ENCODE data around the gene AKAP13. TPM values are rescaled to one million over a fixed set of nuclear protein-coding genes. Genes with fewer than 3 reads are reported as not detected.

The AKAP13 gene
- total RNA-seq, 2 donors from 2014 or later: 87.3 to 106 TPM

DNA sequence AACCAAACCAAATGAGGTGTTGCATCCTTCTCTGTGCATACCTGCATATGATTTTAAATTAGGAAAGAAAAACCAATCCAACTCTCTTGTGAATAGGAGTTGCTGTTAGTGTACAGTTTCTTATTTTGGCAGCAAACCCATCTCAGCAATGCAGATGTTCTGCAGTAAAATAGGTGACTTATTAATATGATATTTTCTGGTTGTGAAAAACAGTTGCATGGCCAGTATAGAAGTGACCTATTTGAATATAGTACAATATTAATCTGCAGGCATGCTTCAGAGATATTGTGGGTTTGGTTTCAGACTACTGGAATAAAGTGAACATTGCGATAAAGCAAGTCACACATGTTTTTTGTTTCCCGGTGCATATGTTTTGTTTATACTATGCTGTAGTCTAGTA, 42.2 kb downstream of the AKAP13 start:
- H3K36me3 ChIP-seq: no peaks in the 10 kb centered on the region
- no peaks in the 10 kb centered on the region for H3K9me3 ChIP-seq
- no peak overlapping the region for H3K4me3 ChIP-seq
- TF ChIP-seq, protein P1, sequence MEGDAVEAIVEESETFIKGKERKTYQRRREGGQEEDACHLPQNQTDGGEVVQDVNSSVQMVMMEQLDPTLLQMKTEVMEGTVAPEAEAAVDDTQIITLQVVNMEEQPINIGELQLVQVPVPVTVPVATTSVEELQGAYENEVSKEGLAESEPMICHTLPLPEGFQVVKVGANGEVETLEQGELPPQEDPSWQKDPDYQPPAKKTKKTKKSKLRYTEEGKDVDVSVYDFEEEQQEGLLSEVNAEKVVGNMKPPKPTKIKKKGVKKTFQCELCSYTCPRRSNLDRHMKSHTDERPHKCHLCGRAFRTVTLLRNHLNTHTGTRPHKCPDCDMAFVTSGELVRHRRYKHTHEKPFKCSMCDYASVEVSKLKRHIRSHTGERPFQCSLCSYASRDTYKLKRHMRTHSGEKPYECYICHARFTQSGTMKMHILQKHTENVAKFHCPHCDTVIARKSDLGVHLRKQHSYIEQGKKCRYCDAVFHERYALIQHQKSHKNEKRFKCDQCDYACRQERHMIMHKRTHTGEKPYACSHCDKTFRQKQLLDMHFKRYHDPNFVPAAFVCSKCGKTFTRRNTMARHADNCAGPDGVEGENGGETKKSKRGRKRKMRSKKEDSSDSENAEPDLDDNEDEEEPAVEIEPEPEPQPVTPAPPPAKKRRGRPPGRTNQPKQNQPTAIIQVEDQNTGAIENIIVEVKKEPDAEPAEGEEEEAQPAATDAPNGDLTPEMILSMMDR (IDR thresholded peaks at IDR 0.05): no peak
- peaks cover 5% of the 10 kb centered on the region for H3K4me1 ChIP-seq
- H3K27ac ChIP-seq: no peak overlapping the region
- intact Hi-C loops (cut with DNase I): no loop called here
- no peak overlapping the region for H3K9ac ChIP-seq (ENCODE audit: low read depth in 2 of 2, low read length in 2 of 2)
- no peak for DNase-seq
- H3K27me3 ChIP-seq: no peaks in the 10 kb centered on the region

DNA sequence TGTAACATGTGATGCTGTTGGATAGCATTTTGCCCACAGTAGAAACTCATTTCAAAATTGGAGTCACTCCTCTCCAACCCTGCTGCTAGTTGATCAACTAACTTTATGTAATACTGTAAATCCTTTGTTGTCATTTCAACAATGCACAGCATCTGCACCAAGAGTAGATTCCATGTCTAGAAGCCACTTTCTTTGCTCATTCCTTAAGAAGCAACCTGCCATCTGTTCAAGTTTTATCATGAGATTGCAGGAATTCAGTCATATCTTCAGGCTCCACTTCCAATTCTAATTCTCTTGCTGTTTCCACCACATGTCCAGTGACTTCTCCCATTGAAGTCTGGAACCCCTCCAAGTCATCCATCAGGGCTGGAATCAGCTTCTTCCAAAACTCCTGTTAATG, 42.9 kb downstream of the AKAP13 start:
- Histone ChIP-seq H3K36me3 (no peaks in the 10 kb centered on the region), H3K4me1 (peaks cover 5% of the 10 kb centered on the region), H3K4me3 (no peak overlapping the region), H3K27me3 (no peaks in the 10 kb centered on the region), H3K27ac (no peak overlapping the region), H3K9ac (ENCODE audit: low read depth in 2 of 2, low read length in 2 of 2) (no peak overlapping the region), H3K9me3 (no peaks in the 10 kb centered on the region)
- intact Hi-C loops (cut with DNase I): no loop called here
- no peak for DNase-seq
- TF ChIP-seq, protein P1 (IDR thresholded peaks at IDR 0.05): no peak

DNA sequence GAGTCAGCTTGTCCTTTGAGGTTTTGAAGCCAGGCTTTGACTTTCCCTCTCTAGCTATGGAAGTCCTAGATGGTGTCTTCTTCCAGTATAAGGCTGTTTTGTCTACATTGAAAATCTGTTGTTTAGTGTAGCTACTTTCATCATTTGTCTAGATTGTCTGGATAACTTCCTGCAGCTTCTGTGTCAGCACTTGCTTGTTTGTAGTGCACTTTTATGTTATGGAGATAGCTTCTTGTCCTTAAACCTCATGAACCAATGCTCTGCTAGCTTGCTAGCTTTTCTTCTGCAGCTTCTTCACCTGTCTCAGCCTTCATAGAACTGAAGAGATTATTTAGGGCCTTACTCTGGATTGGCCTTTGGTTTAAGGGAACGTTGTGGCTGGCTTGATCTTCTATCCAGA, 43.8 kb downstream of the AKAP13 start:
- H3K4me3 ChIP-seq: no peak overlapping the region
- H3K27ac ChIP-seq: no peak overlapping the region
- no peaks in the 10 kb centered on the region for H3K36me3 ChIP-seq
- intact Hi-C loops (cut with DNase I): no loop called here
- peaks cover 5% of the 10 kb centered on the region for H3K4me1 ChIP-seq
- no peaks in the 10 kb centered on the region for H3K9me3 ChIP-seq
- no peak overlapping the region for H3K9ac ChIP-seq (ENCODE audit: low read depth in 2 of 2, low read length in 2 of 2)
- TF ChIP-seq, protein P1 (IDR thresholded peaks at IDR 0.05): no peak
- DNase-seq: no peak
- no peaks in the 10 kb centered on the region for H3K27me3 ChIP-seq

DNA sequence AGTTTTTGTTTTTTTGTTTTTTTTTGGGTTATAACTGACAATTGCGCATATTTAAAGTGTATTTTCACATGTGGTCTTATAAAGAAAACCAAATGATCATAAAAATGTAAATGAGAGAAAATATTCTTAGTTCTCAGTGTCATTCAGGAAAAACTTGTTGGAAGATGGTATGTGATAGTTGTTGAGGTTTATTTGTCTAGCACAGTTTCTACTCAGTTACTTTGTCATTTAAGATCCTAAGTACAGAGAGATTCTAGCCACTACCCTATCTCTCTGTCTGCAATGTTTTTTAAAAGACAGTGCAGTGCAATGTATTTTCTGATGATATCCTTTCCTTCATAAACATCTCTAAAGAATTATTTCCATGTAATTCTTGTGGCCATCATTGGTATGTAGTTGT, 46.1 kb downstream of the AKAP13 start:
- Histone ChIP-seq H3K9me3 (no peaks in the 10 kb centered on the region), H3K27ac (peak overlapping the region; percentile 54), H3K4me1 (peaks cover 4% of the 10 kb centered on the region), H3K36me3 (no peaks in the 10 kb centered on the region), H3K27me3 (no peaks in the 10 kb centered on the region), H3K4me3 (no peak overlapping the region), H3K9ac (ENCODE audit: low read depth in 2 of 2, low read length in 2 of 2) (no peak overlapping the region)
- intact Hi-C loops (cut with DNase I): no loop called here
- DNase-seq: no peak
- TF ChIP-seq, protein P1 (IDR thresholded peaks at IDR 0.05): no peak

DNA sequence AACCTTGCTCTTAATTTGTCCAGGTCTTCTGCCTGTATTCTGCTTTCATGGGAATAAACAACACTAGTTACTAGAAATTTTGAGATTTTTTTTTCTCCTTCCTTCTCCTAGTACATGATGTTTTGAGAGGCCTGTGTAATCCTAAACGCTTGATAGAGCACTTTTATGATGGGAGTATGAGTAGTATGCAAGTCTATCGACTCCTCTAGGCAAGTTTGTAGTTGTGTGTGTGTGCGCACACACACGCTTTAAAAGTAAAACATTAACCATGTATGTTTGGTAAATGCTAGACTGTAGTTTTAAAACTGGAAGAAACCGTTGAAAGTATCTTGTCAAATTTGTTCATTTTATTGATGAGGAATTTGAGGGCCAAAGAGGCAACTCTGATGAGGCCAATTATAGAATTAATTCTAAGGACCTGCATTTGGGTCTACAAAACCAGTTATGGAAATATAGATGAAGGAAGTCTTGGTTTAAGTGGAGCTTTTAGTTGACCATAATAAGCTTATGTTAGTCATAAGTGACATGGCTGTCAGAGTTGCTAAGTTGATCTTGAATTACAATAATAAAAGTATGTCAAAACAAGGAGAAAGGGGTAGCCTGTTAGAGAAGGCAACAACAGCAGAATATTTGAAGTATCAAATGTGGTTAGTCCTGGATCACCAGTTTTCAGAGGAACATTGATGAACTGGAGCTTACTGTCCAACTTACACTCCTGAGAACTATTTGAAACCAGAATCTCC, 47.1 kb downstream of the AKAP13 start:
- H3K27me3 ChIP-seq: no peaks in the 10 kb centered on the region
- H3K4me1 ChIP-seq: no peaks in the 10 kb centered on the region
- H3K36me3 ChIP-seq: no peaks in the 10 kb centered on the region
- peak overlapping the region; percentile 54 for H3K27ac ChIP-seq
- no peak overlapping the region for H3K9ac ChIP-seq (ENCODE audit: low read depth in 2 of 2, low read length in 2 of 2)
- H3K9me3 ChIP-seq: no peaks in the 10 kb centered on the region
- TF ChIP-seq, protein P1 (IDR thresholded peaks at IDR 0.05): no peak
- no peak overlapping the region for H3K4me3 ChIP-seq
- DNase-seq: peak; percentile 48
- intact Hi-C loops (cut with DNase I): no loop called here
